Smooth muscle cell of the brain vasculature (primary cell): ENCODE measurements around the gene RYR2.
"Not testable (repeated sequence)": the region's sequence is repeated elsewhere in the genome, so short reads cannot be mapped to it uniquely, and the experiment has no call there.

Experiments
- DNase-seq: peaks from one replicate; pipeline ENCODE4 v3.0.0-alpha.2; 2012; ENCODE audit warnings: low read depth, low spot score

The RYR2 gene

DNA sequence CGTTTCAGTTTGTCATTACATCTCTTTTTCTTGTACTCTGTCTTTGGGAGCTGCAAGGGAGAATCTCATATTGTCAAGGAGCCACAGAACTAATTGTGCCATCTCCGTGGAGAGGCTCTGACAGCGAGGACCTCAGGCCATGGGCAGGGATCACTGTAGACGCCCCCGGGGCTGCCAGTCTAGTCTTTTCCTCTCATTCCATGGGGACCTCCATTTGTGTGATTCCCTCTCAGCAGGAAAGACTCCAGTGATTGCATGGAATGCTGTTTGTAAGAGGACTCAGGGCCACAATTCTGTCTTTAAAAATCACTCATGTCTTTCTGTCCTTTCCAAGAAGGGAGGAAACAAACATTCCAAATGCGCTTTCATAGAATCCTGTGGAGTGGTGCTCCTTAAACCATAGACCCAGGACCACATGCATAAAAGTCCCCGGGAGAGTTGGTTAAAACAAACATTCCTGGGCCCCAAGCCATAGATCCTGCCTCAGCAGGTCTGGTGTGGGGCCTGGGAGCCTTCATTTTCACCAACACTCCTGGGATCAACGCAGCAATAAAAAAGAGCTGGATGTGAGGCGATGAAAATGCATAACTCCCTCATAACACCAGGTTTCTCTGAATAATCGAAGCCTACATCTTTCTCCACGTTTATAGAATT, 744.2 kb downstream of the RYR2 start:
- DNase-seq: no peak

DNA sequence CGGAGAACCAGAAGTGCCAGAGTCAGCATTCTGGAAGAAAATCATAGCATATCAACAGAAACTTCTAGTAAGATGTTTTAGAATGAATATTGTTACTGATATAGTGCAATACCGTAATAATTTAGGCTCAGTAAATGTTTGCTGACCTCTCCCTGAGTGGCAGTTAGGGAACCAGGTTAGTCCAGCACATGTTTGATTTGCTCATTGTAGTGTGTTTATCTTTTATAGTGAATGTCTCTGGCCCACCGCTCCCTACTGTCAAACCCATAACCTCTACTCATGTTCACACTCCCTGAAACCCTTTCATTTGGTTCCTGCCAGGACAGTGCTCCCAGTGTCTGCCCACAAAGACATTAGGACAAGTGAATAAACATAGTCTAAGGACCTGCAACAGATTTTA, 746.1 kb downstream of the RYR2 start:
- DNase-seq: no peak

DNA sequence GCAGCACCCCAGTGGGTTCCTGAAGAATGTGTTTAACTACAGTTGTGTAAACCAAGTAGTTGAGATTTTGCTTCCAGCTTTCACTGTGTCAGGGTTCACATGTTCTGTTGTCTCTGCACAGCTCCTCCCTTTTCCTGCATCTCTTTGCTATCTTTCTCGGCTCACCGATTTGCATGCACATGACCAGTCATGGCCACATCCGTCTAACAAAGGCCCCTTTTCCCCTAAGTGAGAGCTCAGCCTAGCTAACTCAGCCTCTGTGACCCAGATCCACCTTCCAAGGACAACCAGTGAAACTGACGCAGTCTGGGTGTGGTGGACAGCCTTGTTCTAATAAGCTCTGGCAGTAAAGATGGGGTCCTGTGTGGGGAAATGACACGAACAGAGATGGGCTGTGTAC, 747.6 kb downstream of the RYR2 start:
- no peak for DNase-seq

DNA sequence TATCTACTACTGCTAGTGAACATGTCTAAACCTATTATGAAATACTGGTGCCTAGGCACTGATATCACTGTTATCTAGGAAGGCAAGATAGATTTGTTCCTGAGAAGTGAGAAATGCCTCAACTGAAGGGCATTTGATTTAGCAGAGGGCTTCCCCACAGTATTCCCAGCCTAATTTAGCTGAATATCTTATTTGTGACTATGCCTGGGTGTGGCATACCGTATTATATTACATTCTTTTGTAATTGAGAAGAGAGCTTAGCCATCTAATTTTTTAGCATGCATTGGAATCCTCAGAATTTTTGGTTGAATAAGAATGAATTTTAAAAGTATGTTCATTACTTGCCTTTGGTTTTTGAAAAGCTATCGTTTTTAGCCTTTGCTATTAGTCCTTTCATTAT, 749.6 kb downstream of the RYR2 start:
- no peak for DNase-seq

DNA sequence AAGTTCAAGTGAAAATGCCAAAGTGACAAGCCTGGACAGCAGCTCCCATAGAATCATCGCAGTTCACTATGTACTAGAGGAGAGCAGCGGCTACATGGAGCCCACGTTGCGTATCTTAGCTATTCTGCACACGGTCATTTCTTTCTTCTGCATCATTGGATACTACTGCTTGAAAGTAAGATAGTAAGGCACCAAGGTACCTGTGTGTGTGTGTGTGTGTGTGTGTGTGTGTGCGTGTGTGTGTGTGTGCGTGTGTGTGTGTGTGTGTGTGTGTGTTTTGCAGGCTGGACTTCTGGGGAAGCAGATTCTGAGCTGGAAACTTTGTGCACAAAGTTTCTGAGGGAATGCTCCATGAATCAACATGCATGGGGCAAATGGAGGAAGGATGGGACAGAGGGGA, 750.2 kb downstream of the RYR2 start:
- DNase-seq: no peak

DNA sequence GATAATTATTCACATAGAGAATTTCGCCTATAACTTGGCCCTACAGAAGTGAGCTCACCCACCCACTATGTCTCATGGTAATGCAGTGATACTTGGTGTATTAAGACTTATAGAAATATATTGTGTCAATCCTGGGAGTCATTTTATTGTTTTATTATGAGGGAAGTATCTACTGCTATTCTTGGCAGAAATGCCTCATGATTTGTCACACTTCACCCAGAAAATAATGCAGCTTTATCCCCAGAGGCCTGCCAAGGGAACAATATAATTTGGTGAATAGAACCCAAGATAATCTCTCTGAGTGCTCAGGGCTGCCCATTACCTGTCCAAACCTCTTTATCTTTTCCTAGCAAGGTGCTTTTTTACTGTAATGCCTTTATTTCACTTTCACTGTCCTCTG, 750.7 kb downstream of the RYR2 start:
- no peak for DNase-seq

DNA sequence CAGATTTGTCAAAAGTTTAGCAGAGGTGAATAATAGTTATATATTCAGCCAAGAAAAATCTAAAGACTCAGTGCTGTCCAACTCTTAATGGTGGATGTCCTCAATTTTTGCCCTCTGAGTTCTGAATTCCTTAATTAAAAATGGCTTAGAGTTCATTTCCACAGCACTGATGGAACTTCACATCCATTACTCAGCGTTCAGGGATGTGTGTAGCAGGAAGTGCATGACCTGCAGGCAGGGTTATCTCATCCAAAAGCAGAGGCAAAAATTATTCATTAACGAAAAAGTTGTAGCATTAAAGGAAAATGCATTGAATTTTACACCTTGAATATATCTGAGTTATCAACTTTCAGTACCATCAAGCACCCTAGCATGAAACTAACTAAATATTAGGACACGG, 752.1 kb downstream of the RYR2 start:
- no peak for DNase-seq

DNA sequence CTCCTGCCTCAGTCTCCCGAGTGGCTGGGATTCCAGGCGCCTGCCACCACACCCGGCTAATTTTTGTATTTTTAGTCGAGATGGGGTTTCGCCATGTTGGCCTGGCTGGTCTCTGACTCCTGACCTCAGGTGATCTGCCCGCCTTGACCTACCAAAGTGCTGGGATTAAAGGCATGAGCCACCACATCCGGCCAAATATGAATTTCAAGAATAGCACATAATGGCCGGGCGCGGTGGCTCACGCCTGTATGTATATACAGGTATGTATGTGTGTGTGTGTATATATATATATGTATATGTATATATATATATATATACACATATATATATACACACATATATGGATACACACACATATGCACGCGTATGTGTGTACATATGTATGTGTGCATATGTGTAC, 753.6 kb downstream of the RYR2 start:
- DNase-seq: no peak

DNA sequence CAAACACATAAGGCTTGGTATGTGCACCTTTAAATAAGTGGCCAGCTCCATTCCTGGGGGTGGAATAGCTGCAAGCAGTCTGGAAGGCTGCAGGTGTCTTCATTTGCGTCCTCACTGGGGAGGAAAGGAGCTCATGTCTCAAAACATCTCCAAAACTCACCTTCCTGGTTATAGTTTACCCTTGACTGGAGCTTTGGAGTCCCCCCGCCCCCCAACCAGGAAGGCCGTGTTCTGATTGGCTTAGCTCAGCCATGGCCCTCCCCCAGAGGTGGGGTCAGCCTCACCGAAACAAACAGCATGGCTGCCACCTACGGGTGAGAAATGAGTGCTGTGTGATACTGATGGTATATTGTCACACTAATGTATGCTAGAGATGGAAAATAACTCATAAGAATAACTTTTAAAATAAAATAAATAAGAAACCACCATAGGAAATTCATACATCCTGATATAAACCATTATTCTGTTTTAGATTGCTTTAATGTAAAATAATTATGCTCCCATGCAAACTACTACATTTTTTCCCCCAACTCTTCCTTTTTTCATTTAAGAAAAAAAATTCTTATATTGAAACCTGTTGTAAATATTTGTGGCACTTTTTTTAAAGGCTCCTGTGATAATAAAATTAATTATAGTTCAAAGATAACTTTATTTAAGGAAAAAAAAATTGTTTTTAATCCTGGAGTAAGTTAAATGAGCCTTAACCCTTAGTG, 757.9 kb downstream of the RYR2 start:
- no peak for DNase-seq

DNA sequence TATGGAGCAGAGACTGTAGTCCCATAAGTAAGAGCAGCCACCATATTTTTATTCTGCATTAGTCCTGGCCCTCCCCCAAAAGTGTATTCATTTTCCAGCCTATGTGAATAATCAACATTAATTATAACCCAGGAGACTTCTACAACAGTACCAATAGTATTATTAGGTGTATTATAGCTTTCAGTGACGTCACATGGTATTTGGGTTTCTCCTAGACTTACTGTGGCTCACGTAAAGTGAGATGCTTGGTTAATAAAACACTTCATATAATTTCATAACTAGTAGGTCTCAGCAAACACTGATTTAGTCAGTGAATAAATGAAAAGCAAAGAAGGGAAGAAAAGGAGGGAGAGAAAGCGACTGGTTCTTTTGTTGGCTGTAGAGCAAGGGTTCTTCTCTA, 762.5 kb downstream of the RYR2 start:
- no peak for DNase-seq

DNA sequence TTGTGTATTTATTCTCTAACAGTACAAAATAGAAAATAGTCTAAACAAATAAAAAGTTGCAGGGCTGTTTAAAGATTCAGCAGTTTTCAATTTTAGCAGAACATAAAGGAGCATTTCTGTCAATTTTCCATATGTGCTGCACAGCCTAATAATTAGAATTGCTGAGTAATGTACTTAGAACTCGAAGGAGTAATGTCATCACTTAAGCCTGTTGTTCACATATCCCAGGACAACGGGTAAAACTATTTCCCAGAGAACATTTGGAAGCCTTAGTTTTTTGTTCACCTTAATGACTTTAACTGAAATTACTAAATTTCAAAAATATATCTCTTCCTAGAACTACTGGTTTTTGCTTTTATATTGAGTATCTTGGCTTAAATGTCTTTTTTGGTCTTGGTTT, 767.1 kb downstream of the RYR2 start:
- no peak for DNase-seq

DNA sequence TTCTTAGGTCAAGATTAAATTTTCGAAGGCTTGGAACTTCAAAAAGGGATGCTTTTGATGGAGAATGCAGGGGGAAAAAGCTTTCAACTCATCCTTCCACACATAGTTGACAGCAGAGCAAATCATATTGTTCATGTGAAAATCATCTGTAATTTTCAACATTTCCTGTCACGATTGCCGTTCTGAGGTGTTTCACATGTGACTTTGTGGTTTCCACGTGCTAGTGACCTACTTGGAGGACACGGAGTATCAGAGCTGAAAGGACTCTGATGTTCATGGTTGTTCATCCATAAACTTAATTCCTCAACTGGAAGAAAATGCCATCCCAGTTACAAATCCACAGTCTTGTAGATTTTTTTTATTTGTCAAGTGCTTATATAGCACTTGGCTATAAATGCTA, 769.6 kb downstream of the RYR2 start:
- no peak for DNase-seq

DNA sequence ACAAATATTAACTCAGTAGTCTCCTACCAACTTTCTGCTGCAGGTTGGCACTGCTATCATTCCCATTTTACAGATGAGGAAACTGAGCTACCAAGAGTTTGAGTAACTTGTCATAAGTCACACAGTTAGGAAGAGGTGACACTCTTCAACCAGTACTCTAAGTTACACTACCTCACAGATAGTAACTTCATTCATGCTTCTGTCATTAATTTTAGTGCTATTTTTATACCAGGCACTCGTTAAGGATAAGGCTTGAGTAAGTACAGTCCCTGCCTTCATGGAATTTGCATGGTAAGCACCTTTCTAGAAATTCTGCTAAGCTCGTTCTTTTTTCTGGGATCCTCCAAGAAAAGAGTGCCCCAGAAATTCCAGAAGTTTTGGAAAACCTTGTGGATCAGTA, 770.1 kb downstream of the RYR2 start:
- no peak for DNase-seq

DNA sequence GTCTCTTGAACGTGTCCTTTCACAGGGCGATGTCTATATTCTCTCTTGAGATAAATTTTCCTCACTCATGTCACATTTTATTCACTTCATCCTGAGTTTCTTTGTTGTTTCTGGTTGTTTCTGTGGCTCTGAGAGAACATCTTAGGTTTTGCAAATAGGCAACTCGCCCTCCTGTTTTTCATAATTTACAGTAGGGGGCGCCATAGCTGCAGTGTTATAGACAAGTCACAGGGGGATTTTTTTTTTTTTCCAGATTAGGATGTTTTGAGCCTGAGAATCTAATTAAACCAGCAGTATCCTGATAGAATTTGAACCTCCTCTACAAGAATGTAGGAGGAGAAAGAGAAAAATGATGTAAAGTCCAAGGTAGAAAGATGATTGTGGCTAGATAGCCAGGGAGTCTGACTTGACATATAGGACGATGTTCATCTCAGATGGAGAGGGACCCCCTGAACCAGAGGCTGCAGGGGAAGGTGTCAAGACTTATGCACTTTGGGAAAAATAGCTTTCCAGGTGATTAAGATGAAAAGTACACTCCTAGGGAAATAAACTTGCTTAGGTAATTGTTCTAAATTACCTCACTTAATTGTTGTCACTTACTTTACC, 772.4 kb downstream of the RYR2 start:
- no peak for DNase-seq

DNA sequence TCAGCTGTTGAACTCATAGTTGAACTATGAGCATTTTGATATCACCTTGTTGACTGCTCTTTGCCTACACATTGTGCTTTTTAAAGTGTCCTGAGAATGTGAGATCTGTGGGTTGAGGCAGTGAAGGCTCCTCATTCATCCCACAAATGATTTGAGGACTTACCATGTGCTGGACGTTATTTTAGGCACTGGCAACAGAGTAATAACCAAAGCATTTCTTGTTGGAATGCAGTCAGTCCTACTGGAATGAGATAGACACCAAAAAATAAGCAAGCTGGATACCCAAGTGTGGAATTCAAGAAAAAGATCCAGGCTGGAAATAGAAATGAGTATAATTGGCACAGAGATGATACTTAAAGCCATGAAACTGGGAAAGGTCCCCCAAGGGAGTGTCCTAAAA, 775.3 kb downstream of the RYR2 start:
- DNase-seq: no peak

DNA sequence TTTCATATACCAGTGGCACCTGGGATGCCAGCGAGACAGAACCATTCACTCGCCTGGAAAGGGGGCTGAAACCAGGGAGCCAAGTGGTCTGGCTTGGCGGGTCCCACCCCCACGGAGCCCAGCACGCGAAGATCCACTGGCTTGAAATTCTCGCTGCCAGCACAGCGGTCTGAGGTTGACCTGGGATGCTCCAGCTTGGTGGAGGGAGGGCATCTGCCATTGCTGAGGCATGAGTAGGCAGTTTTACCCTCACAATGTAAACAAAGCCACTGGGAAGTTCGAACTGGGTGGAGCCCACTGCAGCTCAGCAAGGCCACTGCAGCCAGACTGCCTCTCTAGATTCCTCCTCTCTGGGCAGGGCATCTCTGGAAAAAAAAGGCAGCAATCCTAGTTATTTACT, 778.6 kb downstream of the RYR2 start:
- DNase-seq: not testable (repeated sequence)

DNA sequence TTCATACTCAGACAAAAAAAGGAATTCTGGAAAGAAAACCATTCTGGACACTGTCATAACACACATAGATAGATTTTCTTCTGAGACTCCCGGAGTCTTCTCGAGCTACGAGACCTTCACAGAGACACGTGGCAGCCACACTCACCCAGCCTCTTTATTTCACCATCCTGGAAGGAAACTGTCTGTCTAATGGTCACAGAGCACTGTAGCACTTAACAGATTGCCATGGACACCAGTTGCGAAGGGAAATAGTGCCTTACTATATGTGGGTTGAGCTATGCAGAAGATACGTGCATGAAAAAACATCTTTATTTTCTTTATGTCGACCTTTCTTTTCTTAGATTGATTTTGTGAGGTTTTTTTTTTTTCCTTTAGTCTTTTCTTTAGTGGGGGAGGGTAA, 790.9 kb downstream of the RYR2 start:
- no peak for DNase-seq

DNA sequence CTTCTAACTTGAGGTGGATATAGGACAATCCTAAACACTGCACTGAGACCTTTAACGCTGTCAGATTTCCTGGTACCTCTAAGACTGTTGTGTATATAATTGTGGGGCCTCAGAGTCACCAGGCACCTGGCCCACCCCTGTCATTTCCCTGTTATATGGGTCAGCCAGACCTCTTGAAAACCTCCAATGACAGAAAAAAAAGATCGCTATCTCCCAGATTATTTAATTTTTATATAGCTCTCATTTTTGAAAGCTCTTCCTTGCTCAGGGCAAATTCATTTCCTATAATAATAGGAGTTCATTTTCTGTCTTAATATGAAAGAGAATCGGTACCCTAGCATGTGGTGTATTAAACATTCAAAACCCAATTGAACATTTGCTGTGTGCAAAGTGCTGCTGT, 792.1 kb downstream of the RYR2 start:
- DNase-seq: no peak

DNA sequence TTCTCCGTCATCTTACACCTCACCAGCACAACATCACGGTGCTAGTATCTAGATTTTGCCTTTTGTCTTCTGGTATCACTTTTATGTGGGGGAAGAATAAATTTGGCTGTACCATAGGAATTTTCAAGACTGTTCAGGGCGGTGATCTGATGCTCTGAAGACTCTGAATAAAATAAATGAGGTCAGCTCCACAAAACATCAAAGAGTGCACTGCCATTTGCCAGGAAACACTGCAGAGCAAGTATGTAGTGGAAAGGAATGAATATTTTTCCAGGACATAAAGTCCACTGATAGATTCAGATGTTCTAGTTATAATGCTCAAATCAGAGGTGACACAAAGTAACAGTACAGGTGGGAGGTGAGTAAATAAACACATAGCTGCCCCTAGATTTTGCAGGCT, 792.5 kb downstream of the RYR2 start:
- DNase-seq: no peak

DNA sequence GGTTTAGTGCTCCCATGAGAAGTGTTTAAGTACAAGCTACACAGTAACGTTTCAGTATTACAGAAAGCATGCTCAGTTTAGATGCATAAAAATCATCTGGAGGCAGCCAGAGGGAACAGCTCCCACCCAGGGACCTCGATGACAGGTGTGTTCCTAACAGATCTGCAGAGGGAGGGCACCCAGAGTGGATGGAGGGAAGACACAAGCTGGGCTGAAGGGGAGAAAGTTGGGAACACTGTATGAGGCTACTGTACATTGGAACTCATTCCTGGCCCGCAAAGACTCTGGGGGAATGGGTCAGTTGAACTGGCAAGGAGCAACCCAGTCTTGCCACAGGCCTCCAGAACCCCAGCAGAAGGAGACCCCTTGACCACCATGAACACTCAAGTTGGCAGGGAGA, 796.3 kb downstream of the RYR2 start:
- DNase-seq: no peak

DNA sequence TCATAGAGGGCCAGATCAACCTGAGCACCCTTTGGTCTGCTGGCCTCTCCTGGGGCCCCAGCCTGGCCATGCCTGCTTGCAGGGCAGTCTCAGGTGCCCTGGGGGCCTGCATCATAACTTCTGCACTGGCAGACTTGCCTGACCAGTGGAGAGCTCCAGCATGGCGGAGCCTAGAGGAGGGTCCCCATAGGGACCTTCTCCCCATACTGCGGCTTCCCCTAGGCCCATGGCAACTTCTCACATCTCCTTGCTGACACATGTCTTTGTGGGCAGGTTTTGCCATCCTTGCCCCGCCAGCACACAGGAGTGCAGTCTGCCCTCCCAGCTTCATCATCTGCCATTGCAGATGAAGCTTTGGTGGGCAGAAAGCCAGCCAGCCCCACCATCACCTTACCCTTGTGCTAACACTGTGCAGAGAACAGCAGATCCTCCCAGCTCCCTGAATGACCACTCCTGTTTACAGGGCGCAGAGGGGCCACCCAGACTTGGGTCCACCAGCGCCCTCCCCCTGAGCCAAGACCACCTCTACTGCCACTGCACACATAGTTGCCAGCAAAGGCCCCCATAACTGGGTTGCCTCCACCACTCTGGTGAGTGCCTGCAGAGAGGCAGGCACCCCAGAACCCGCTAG, 797.0 kb downstream of the RYR2 start:
- DNase-seq: no peak

DNA sequence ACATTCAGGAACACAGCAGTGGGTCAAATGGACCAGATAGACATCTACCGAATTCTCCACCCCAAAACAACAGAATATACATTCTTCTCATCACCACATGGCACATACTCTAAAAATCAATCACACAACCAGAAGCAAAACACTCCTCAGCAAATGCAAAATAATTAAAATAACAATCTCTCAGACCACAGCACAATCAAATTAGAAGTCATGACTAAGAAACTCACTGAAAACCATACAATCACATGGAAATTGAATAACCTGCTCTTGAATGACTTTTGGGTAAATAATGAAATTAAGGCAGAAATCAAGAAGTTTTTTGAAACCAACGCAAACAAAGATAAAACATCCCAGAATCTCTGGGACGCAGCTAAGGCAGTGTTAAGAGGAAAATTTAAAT, 799.5 kb downstream of the RYR2 start:
- DNase-seq: no peak

DNA sequence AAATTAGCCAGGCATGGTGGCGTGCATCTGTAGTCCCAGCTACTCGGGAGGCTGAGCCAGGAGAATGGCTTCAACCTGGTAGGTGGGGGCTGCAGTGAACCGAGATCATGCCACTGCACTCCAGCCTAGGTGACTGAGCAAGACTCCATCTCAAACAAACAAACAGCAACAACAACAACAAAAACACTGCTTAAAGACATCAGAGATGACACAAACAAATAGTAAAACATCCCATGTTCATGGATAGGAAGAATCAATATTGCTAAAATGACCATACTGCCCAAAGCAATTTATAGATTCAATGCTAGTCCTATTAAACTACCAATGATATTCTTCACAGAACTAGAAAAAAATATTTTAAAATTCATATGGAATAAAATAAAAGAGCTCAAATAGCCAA, 801.5 kb downstream of the RYR2 start:
- not testable (repeated sequence) for DNase-seq
